Mammary epithelial cell (primary cell): Measurements from ENCODE around the gene OOEP.

Source experiments
- CTCF ChIP-seq, 2 donors: IDR thresholded peaks in 1 of 2; conservative IDR thresholded peaks in 1 of 2; 2 replicates each; pipeline ENCODE4 v1.5.1; 2011 to 2012; ENCODE audit warnings: inconsistent platforms in 2 of 2, low read length in 2 of 2, mild to moderate bottlenecking in 2 of 2, control low read depth in 1 of 2, low read depth in 1 of 2; ENCODE audit not compliant: insufficient read depth in 1 of 2; ENCODE audit errors: extremely low read depth in 1 of 2
- EZH2 ChIP-seq: IDR thresholded peaks from 2 replicates; pipeline ENCODE4 v1.6.1; 2012; ENCODE audit warnings: low read length, inconsistent platforms, borderline replicate concordance

GRCh38 chr6:73418081-73418741 is 48.5 kb upstream of the OOEP start:
- TF ChIP-seq EZH2, result no peak
- no peak for TF ChIP-seq CTCF (conservative IDR thresholded peaks at IDR 0.05 in 1 of 2, IDR thresholded peaks at IDR 0.05 in 1 of 2; ENCODE audit: extremely low read depth in 1 of 2, insufficient read depth in 1 of 2, low read depth in 1 of 2, low read length in 2 of 2)
